Heart right ventricle (tissue), 16 donors: ENCODE results near the gene COPRS. TPM values are rescaled to one million over a fixed set of nuclear protein-coding genes. Genes with fewer than 3 reads are reported as not detected.
A peak's percentile ranks its signal among the peaks of the same experiment; 100 is the strongest.

Experiments used
- ATAC-seq, 8 donors: fragments of 200-7000 bp; cut with Tn5 transposase; one replicate each; pipeline ENCODE4 v1.9.1; 2020; ENCODE audit warnings: mild to moderate bottlenecking in 8 of 8, moderate library complexity in 8 of 8, moderate number of reproducible peaks in 1 of 8
- DNase-seq, 2 donors: peaks; one replicate each; pipeline ENCODE4 v3.0.0-alpha.2; 2020
- H3K27ac ChIP-seq, 10 donors: fragments of 200-600 bp; sonication (generic) in 2 of 10; one replicate each; pipeline versions ENCODE4 v1.5.0 to v1.8.0; 2020 to 2022; ENCODE audit warnings: mild to moderate bottlenecking in 3 of 10
- H3K27me3 ChIP-seq, 7 donors: fragments of 200-600 bp; one replicate each; pipeline ENCODE4 v1.8.0; 2021 to 2022; ENCODE audit warnings: mild to moderate bottlenecking in 2 of 7
- H3K36me3 ChIP-seq, 9 donors: fragments of 200-600 bp; sonication (generic) in 1 of 9; one replicate each; pipeline versions ENCODE4 v1.5.0 to v1.8.0; 2020 to 2022; ENCODE audit warnings: mild to moderate bottlenecking in 2 of 9
- H3K4me1 ChIP-seq, 9 donors: fragments of 200-600 bp; sonication (generic) in 1 of 9; one replicate each; pipeline versions ENCODE4 v1.5.0 to v1.8.0; 2020 to 2022; ENCODE audit warnings: mild to moderate bottlenecking in 4 of 9
- H3K4me3 ChIP-seq, 10 donors: fragments of 200-600 bp; sonication (generic) in 2 of 10; one replicate each; pipeline versions ENCODE4 v1.5.0 to v1.8.0; 2020 to 2022; ENCODE audit warnings: mild to moderate bottlenecking in 7 of 10, moderate library complexity in 2 of 10
- H3K9me3 ChIP-seq, 11 donors: fragments of 200-600 bp in 10 of 11; sonication (generic) in 2 of 11; one replicate each; pipeline versions ENCODE4 v1.5.0 to v1.8.0; 2013 to 2022; ENCODE audit warnings: mild to moderate bottlenecking in 2 of 11, control low read depth in 1 of 11, moderate library complexity in 1 of 11
- CTCF ChIP-seq, 9 donors: fragments of 200-600 bp; sonication (generic) in 2 of 9; IDR thresholded peaks; one replicate each; pipeline versions ENCODE4 v1.5.0 to v1.8.0; 2021 to 2022; ENCODE audit warnings: antibody characterized with exemption in 9 of 9, mild to moderate bottlenecking in 5 of 9, moderate library complexity in 1 of 9
- WGBS, 2 donors: extraction: QIAGEN DNeasy Blood & Tissue Kit; methylation state at CpG; one replicate each; pipeline ENCODE4 v1.1.7; 2013; ENCODE audit warnings: inconsistent platforms in 1 of 2; 5-methylcytosine and 5-hydroxymethylcytosine counted together
- intact Hi-C, 10 donors: fragments of 100-400 bp; cut with DNase I; formaldehyde crosslinking; loops; one replicate each; pipeline versions ENCODE4 v1.11.1 to v1.14.2; 2022
- polyA plus RNA-seq, 2 donors: library from polyadenylated mRNA; stranded (reverse); fragments of 200-250 nt; gene quantifications; one replicate each; pipeline ENCODE4 v1.2.3, GENCODE V29; 2013
- total RNA-seq, 10 donors: library from RNA; stranded (reverse); fragmentation: NEBNext Ultra II Directional in 3 of 10; extraction: Animal tissue kit (Norgen Biotek cat#: 25700) in 3 of 10; gene quantifications; one replicate each; pipeline versions ENCODE4 v1.2.1 to v1.2.4, GENCODE V29; 2021 to 2023
- donor health status: Arrhythmogenic right ventricular cardiomyopathy.
- donor health status: ischemic (EF 13 %, LVEDD 7.1; RV severe dilation, severe dysfunction).
- donor health status: healthy with polysubstance abuse.
- donor health status: DM: no; HTN: yes; CAD: no.
- donor health status: DM: no; HTN: no; CAD: no.
- donor health status: ischemic (EF 25% LVEDD 6.9; RV normal size, moderate dysfunction).
- donor health status: ischemic (EF 25% LVEDD 5.7; RV mildly dilated, moderate dysfunction).
- donor health status: healthy.
- donor health status: DM: yes; HTN: yes; CAD: no.
- donor health status: Ischemic cardiomyopathy.
- donor health status: ischemic (EF 35%, LVEDD 5.7; RV mildly dilated, moderate dysfunction).
- donor health status: nonischemic (EF 11% LVEDD 7.7; RV severe dilation, severe dysfunction).
- donor health status: DM: yes; HTN: yes; CAD: no.
- donor health status: PGD.
- donor health status: ischemic (EF 29% LVEDD 5.4; RV normal size, mild dysfunction).
- donor health status: nonischemic (EF 23%, LVEDD 6.1; RV moderate dilation, normal function).

Gene COPRS
- total and polyA plus RNA-seq, 12 donors, result 41.3 to 87.5 (median 48.0) TPM

DNA sequence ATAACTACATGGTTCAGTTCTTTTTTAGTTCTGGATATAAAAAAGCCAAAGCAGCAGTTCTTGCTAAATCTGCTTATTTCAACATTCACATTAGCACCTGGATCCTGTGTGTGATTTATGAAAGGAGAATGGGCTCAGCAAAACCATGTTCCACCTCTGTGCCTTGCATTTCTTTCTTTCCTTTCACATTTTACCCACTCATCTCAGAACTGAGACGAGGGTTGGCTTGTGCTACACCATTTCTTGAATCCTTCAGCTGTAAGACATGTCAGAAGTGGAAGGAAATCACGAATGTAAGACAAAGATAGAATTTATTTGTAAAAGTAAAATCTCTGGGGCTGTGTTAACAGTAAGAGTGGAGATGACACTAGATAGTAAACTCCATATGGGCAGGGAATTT is 43.6 kb upstream of the COPRS start:
- Histone ChIP-seq H3K27ac (no peak overlapping the region), H3K36me3 (peaks cover 0 to 19% (median 17%) of the 10 kb centered on the region in 9 donors), H3K4me1 (peaks cover 0 to 20% (median 18%) of the 10 kb centered on the region in 9 donors), H3K9me3 (no peaks in the 10 kb centered on the region), H3K27me3 (no peaks in the 10 kb centered on the region), H3K4me3 (no peak overlapping the region)
- intact Hi-C loops, result loop anchor here in 1 of 10 donors (5.0 kb wide), 1 partner anchor 35 kb away; the partner anchor contains the start of gene SUZ12
- WGBS, 2 donors, result 69 to 72% methylated on average over 2 of the region's 2 CpGs
- ATAC-seq (no peak), DNase-seq (no peak)
- TF ChIP-seq CTCF (IDR thresholded peaks at IDR 0.05), result no peak

DNA sequence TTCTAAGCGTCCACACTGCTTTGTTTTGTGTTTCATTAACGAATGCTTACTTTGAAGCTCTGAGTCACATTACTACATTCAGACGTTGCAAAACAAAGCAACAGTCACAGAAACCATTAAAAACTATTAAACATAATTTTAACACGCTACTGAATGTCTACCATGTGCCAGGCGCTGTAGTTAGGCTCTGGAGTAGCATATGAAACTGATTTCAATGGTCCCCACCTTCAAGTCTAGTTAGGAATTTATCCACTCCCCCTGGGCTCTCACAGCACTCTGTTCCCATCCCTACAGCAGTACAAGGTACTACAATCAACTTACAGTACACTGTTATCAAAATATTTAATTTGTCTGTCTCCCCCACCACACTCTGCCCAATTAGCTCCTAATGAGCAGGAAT is 41.8 kb upstream of the COPRS start:
- peak overlapping the region in 9 of 10 donors; percentile 3 to 86 (median 69) for H3K27ac ChIP-seq
- H3K36me3 ChIP-seq, result peaks cover 0 to 37% (median 19%) of the 10 kb centered on the region in 9 donors
- no peaks in the 10 kb centered on the region for H3K9me3 ChIP-seq
- intact Hi-C loops, result loop anchor here in 3 of 10 donors (1.0 to 5.0 kb wide), 4 partner anchors 20 to 352 kb away; partner anchors contain the start of genes COPRS (in 1 of the 3) and SUZ12 (in 1 of the 3)
- ATAC-seq, result peak in 2 of 8 donors; percentile 4 to 7
- peak overlapping the region; percentile 32 to 93 (median 76) for H3K4me3 ChIP-seq
- no peak for DNase-seq
- peaks cover 0 to 18% (median 13%) of the 10 kb centered on the region in 9 donors for H3K4me1 ChIP-seq
- no peak for TF ChIP-seq CTCF (IDR thresholded peaks at IDR 0.05)
- H3K27me3 ChIP-seq, result no peaks in the 10 kb centered on the region
- WGBS, 2 donors, result 9 to 13% methylated on average over 5 of the region's 5 CpGs

DNA sequence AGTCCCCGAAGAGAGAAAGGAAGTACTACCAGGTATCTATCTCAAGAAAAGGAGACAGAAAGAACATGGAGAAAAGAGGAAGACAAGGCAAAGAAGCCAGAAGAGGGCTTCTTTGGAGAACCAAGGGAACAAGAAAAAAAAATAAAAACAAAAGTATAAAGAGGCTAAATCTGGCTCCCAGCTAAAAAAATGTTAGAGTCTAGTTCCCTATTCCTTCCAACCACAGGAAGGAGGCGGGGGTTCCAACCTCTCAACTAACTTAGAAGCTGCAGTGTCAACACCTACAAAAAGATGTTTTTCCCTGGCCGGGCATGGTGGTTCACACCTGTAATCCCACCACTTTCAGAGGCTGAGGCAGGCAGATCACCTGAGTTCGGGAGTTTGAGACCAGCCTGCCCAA is 29.1 kb upstream of the COPRS start:
- DNase-seq (no peak), ATAC-seq (peak in 5 of 8 donors; percentile 35 to 55 (median 48))
- H3K36me3 ChIP-seq, result peaks cover 0 to 100% (median 71%) of the 10 kb centered on the region in 9 donors
- peak overlapping the region in 1 of 10 donors; percentile 44 for H3K27ac ChIP-seq
- no peaks in the 10 kb centered on the region for H3K9me3 ChIP-seq
- H3K27me3 ChIP-seq, result no peaks in the 10 kb centered on the region
- no peak for TF ChIP-seq CTCF (IDR thresholded peaks at IDR 0.05)
- intact Hi-C loops, result no loop called here
- 88 to 94% methylated on average over 4 of the region's 4 CpGs for WGBS, 2 donors
- peaks cover 0 to 15% (median 0%) of the 10 kb centered on the region in 9 donors for H3K4me1 ChIP-seq
- no peak overlapping the region for H3K4me3 ChIP-seq

GRCh38 chr17:31882571-31882970 is 23.5 kb upstream of the COPRS start:
- ATAC-seq, result no peak
- Histone ChIP-seq H3K27me3 (no peaks in the 10 kb centered on the region), H3K27ac (no peak overlapping the region), H3K36me3 (peaks cover 0 to 100% (median 71%) of the 10 kb centered on the region in 9 donors), H3K9me3 (no peaks in the 10 kb centered on the region), H3K4me1 (no peaks in the 10 kb centered on the region), H3K4me3 (no peak overlapping the region)
- 83 to 90% methylated on average over 6 of the region's 6 CpGs for WGBS, 2 donors
- TF ChIP-seq CTCF (IDR thresholded peaks at IDR 0.05), result no peak
- intact Hi-C loops, result no loop called here
- no peak for DNase-seq
